ENCODE results near the gene NR3C1.

DNA sequence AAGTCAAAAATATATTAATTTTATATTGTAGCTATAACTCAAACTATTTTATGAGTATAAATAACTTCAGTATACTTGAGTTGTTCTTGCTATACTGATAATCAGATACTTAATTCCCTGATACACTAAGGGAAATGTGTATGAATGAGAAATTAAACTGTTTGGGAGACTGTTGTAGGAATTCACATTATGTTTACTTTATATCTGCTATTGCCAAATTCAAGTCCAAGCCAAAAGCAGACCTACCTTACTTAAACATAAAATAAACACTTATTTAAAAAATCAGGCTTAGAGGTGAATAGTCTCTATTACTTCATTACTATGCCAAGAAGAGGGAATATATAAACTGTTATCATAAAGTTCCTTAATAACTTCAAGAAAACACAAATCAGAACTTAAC is 13.2 kb downstream of the NR3C1 start:
- TF ChIP-seq, protein P1, sequence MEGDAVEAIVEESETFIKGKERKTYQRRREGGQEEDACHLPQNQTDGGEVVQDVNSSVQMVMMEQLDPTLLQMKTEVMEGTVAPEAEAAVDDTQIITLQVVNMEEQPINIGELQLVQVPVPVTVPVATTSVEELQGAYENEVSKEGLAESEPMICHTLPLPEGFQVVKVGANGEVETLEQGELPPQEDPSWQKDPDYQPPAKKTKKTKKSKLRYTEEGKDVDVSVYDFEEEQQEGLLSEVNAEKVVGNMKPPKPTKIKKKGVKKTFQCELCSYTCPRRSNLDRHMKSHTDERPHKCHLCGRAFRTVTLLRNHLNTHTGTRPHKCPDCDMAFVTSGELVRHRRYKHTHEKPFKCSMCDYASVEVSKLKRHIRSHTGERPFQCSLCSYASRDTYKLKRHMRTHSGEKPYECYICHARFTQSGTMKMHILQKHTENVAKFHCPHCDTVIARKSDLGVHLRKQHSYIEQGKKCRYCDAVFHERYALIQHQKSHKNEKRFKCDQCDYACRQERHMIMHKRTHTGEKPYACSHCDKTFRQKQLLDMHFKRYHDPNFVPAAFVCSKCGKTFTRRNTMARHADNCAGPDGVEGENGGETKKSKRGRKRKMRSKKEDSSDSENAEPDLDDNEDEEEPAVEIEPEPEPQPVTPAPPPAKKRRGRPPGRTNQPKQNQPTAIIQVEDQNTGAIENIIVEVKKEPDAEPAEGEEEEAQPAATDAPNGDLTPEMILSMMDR (conservative IDR thresholded peaks at IDR 0.05; ENCODE audit: low read length): no peak
- no peak for TF ChIP-seq EZH2phosphoT487 (IDR thresholded peaks at IDR 0.05; ENCODE audit: borderline replicate concordance)

Measured in Loucy (cell line).